ENCODE results near the gene SEPHS1.
A peak's percentile ranks its signal among the peaks of the same experiment; 100 is the strongest.
"Not testable (repeated sequence)": the region's sequence is repeated elsewhere in the genome, so short reads cannot be mapped to it uniquely, and the experiment has no call there.

SEPHS1 gene

GRCh38 chr10:13348216-13349017 lies at the start of gene SEPHS1:
Gene SEPHS1, minus strand, starts transcription at chr10:13348293. Its CDS starts 3,343 bp downstream, at chr10:13344950.
- peak; percentile 66 for DNase-seq

- DNase-seq = no peak
Measured at GRCh38 chr10:13397052-13397451, 49.0 kb upstream of the SEPHS1 start.

- no peak for DNase-seq
Measured at GRCh38 chr10:13396369-13396768, 48.3 kb upstream of the SEPHS1 start.

GRCh38 chr10:13395540-13395939 lies 47.4 kb upstream of the SEPHS1 start:
- no peak for DNase-seq

- DNase-seq = no peak
Measured at GRCh38 chr10:13393640-13394039, 45.5 kb upstream of the SEPHS1 start.

GRCh38 chr10:13392701-13393100 lies 44.6 kb upstream of the SEPHS1 start:
- DNase-seq = no peak

- no peak for DNase-seq
Measured at GRCh38 chr10:13390604-13391522, 42.8 kb upstream of the SEPHS1 start.

- no peak for DNase-seq
Measured at GRCh38 chr10:13388478-13389230, 40.6 kb upstream of the SEPHS1 start.

GRCh38 chr10:13386021-13386420 lies 37.9 kb upstream of the SEPHS1 start:
- DNase-seq = no peak

GRCh38 chr10:13383399-13383761 lies 35.3 kb upstream of the SEPHS1 start:
- no peak for DNase-seq

GRCh38 chr10:13382703-13383398 lies 34.8 kb upstream of the SEPHS1 start:
- no peak for DNase-seq

GRCh38 chr10:13379061-13379460 lies 31.0 kb upstream of the SEPHS1 start:
- DNase-seq = not testable (repeated sequence)

GRCh38 chr10:13376746-13377145 lies 28.7 kb upstream of the SEPHS1 start:
- no peak for DNase-seq

- DNase-seq = no peak
Measured at GRCh38 chr10:13376297-13376696, 28.2 kb upstream of the SEPHS1 start.

- no peak for DNase-seq
Measured at GRCh38 chr10:13375791-13376190, 27.7 kb upstream of the SEPHS1 start.

GRCh38 chr10:13373644-13374043 lies 25.6 kb upstream of the SEPHS1 start:
- no peak for DNase-seq

GRCh38 chr10:13372524-13372923 lies 24.4 kb upstream of the SEPHS1 start:
- no peak for DNase-seq

GRCh38 chr10:13371897-13372470 lies 23.9 kb upstream of the SEPHS1 start:
- DNase-seq = peak; percentile 55

GRCh38 chr10:13366891-13367290 lies 18.8 kb upstream of the SEPHS1 start:
- DNase-seq = no peak

GRCh38 chr10:13365831-13366230 lies 17.7 kb upstream of the SEPHS1 start:
- DNase-seq = no peak

GRCh38 chr10:13365243-13365642 lies 17.1 kb upstream of the SEPHS1 start:
- no peak for DNase-seq

- DNase-seq = no peak
Measured at GRCh38 chr10:13360587-13360986, 12.5 kb upstream of the SEPHS1 start.
